HG03521 (cell line): Measurements from ENCODE around the gene PPM1H.
"Not testable (repeated sequence)": the region's sequence is repeated elsewhere in the genome, so short reads cannot be mapped to it uniquely, and the experiment has no call there.

Experiments
- ATAC-seq: cut with Tn5 transposase; IDR thresholded peaks from one replicate; pipeline ENCODE4 v1.9.1; 2021; ENCODE audit warnings: mild to moderate bottlenecking, moderate library complexity; ENCODE audit not compliant: unreplicated experiment

The PPM1H gene

GRCh38 chr12:62739266-62740015 is 195.5 kb downstream of the PPM1H start:
- no peak for ATAC-seq

GRCh38 chr12:62738616-62739015 is 196.3 kb downstream of the PPM1H start:
- ATAC-seq: no peak

GRCh38 chr12:62738105-62738504 is 196.8 kb downstream of the PPM1H start:
- ATAC-seq: no peak

- ATAC-seq: no peak
Observed at GRCh38 chr12:62737615-62738014, 197.3 kb downstream of the PPM1H start.

GRCh38 chr12:62737188-62737587 is 197.8 kb downstream of the PPM1H start:
- no peak for ATAC-seq

GRCh38 chr12:62736596-62736995 is 198.4 kb downstream of the PPM1H start:
- no peak for ATAC-seq

- ATAC-seq: no peak
Observed at GRCh38 chr12:62732861-62733427, 202.0 kb downstream of the PPM1H start.

- no peak for ATAC-seq
Observed at GRCh38 chr12:62731055-62731820, 203.7 kb downstream of the PPM1H start.

- no peak for ATAC-seq
Observed at GRCh38 chr12:62730649-62731048, 204.3 kb downstream of the PPM1H start.

GRCh38 chr12:62729579-62730544 is 205.1 kb downstream of the PPM1H start:
- not testable (repeated sequence) for ATAC-seq

GRCh38 chr12:62728741-62729140 is 206.2 kb downstream of the PPM1H start:
- ATAC-seq: no peak

- ATAC-seq: no peak
Observed at GRCh38 chr12:62726471-62726980, 208.4 kb downstream of the PPM1H start.

- ATAC-seq: no peak
Observed at GRCh38 chr12:62725781-62726180, 209.2 kb downstream of the PPM1H start.

- no peak for ATAC-seq
Observed at GRCh38 chr12:62724947-62725451, 210.0 kb downstream of the PPM1H start.

- ATAC-seq: no peak
Observed at GRCh38 chr12:62724285-62724684, 210.7 kb downstream of the PPM1H start.

- no peak for ATAC-seq
Observed at GRCh38 chr12:62722971-62723680, 211.8 kb downstream of the PPM1H start.

- no peak for ATAC-seq
Observed at GRCh38 chr12:62720661-62721330, 214.2 kb downstream of the PPM1H start.

- no peak for ATAC-seq
Observed at GRCh38 chr12:62720025-62720424, 214.9 kb downstream of the PPM1H start.

GRCh38 chr12:62718762-62719426 is 216.1 kb downstream of the PPM1H start:
- ATAC-seq: no peak
